D721Med (cell line): Measurements from ENCODE around the gene FOXK1.
"Not testable (repeated sequence)": the region's sequence is repeated elsewhere in the genome, so short reads cannot be mapped to it uniquely, and the experiment has no call there.

Experiments used
- DNase-seq: peaks from one replicate; pipeline ENCODE4 v3.0.0; 2011; ENCODE audit warnings: low spot score; ENCODE audit not compliant: insufficient read length
- FAIRE-seq: peaks from 2 replicates; lab custom pipeline; 2011; peaks lifted over from hg19 to GRCh38; lab: Jason Lieb, UNC
- CTCF ChIP-seq: IDR thresholded peaks from 2 replicates; pipeline ENCODE4 v1.5.1; 2012; ENCODE audit warnings: mild to moderate bottlenecking, control low read depth; ENCODE audit not compliant: insufficient read depth; ENCODE audit errors: missing control alignments

Gene FOXK1

GRCh38 chr7:4690953-4691856, 9.1 kb downstream of the FOXK1 start:
- DNase-seq (no peak), FAIRE-seq (no peak)
- TF ChIP-seq CTCF, result no peak

GRCh38 chr7:4692055-4692454, 10.0 kb downstream of the FOXK1 start:
- DNase-seq (no peak), FAIRE-seq (no peak)
- no peak for TF ChIP-seq CTCF

GRCh38 chr7:4692622-4693021, 10.5 kb downstream of the FOXK1 start:
- not testable (repeated sequence) for FAIRE-seq, DNase-seq

- FAIRE-seq, result no peak
These were observed 11.1 kb downstream of the FOXK1 start for GRCh38 chr7:4693152-4693551.

GRCh38 chr7:4693749-4694148, 11.7 kb downstream of the FOXK1 start:
- no peak for DNase-seq
- TF ChIP-seq CTCF, result no peak
- no peak for FAIRE-seq

More at GRCh38 chr7:4693152-4693551, 11.1 kb downstream of the FOXK1 start:
- DNase-seq, result no peak
- TF ChIP-seq CTCF, result no peak

- no peak for TF ChIP-seq CTCF
- FAIRE-seq (no peak), DNase-seq (no peak)
These were observed 12.2 kb downstream of the FOXK1 start for GRCh38 chr7:4694305-4694704.

- DNase-seq, result no peak
- TF ChIP-seq CTCF, result no peak
- no peak for FAIRE-seq
These were observed 16.7 kb downstream of the FOXK1 start for GRCh38 chr7:4698707-4699275.
